Measurements from ENCODE around the gene RBM47.

Gene RBM47

GRCh38 chr4:40379248-40379647, 250.4 kb downstream of the RBM47 start:
- Histone ChIP-seq H3K9me3 (no peaks in the 10 kb centered on the region), H3K4me3 (ENCODE audit: low read depth in 1 of 2, low read length in 1 of 2) (no peak overlapping the region)

GRCh38 chr4:40378619-40379018, 251.0 kb downstream of the RBM47 start:
- no peaks in the 10 kb centered on the region for H3K36me3 ChIP-seq
- H3K9me3 ChIP-seq: no peaks in the 10 kb centered on the region
- peaks cover 15 to 20% of the 10 kb centered on the region in 2 experiments for H3K4me1 ChIP-seq (ENCODE audit: control insufficient read depth in 1 of 2, insufficient read depth in 1 of 2, low read depth in 1 of 2, low read length in 1 of 2)
- H3K27me3 ChIP-seq: no peaks in the 10 kb centered on the region
- TF ChIP-seq, protein P1, sequence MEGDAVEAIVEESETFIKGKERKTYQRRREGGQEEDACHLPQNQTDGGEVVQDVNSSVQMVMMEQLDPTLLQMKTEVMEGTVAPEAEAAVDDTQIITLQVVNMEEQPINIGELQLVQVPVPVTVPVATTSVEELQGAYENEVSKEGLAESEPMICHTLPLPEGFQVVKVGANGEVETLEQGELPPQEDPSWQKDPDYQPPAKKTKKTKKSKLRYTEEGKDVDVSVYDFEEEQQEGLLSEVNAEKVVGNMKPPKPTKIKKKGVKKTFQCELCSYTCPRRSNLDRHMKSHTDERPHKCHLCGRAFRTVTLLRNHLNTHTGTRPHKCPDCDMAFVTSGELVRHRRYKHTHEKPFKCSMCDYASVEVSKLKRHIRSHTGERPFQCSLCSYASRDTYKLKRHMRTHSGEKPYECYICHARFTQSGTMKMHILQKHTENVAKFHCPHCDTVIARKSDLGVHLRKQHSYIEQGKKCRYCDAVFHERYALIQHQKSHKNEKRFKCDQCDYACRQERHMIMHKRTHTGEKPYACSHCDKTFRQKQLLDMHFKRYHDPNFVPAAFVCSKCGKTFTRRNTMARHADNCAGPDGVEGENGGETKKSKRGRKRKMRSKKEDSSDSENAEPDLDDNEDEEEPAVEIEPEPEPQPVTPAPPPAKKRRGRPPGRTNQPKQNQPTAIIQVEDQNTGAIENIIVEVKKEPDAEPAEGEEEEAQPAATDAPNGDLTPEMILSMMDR (IDR thresholded peaks at IDR 0.05): no peak
- H3K27ac ChIP-seq: no peak overlapping the region
- H3K4me3 ChIP-seq (ENCODE audit: low read depth in 1 of 2, low read length in 1 of 2): no peak overlapping the region

More at GRCh38 chr4:40379248-40379647, 250.4 kb downstream of the RBM47 start:
- Histone ChIP-seq H3K27me3 (no peaks in the 10 kb centered on the region), H3K27ac (no peak overlapping the region), H3K4me1 (ENCODE audit: control insufficient read depth in 1 of 2, insufficient read depth in 1 of 2, low read depth in 1 of 2, low read length in 1 of 2) (peaks cover 9 to 18% of the 10 kb centered on the region in 2 experiments), H3K36me3 (no peaks in the 10 kb centered on the region)
- TF ChIP-seq, protein P1 (IDR thresholded peaks at IDR 0.05): no peak

DNA sequence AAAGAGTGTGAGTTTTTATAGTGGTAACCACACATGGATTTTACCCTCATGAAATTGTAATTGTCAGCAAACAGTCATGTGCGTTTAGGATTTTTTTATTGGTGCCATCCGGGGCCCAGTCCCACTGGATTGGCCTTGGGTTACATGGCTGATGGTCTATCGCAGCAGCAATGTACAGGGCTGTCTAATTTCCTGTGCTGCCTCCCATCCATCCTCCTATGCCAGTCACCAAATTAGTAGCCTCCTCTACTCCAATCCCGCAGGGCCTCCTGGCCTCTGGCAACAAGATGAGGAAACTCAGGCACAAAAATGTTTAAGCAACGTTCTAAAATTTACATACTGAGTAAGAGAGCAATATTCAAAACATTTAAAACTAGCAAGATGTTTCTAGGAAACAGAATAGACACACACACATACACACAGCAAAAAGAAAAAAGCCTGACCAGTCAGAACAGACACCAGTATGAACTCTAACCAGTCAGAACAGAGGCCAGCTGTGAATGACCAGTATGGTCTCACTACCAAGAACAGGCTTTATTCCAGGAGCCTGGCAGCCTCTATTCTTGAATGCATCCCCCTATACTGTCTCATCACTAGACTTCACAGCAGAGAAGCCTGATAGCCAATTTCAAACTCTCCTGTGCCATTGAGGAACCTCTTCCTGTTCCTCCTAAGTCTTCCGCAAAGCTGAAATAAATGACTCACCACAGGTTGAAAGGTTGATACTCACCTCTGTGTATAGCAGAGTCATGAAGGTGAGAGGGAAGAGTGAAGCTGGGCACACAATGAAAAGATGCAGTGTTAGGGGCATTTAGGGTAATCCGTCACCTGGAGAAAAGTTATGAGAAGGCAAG, 251.9 kb downstream of the RBM47 start:
- no peak overlapping the region for H3K4me3 ChIP-seq (ENCODE audit: low read depth in 1 of 2, low read length in 1 of 2)
- no peaks in the 10 kb centered on the region for H3K27me3 ChIP-seq
- TF ChIP-seq, protein P1 (IDR thresholded peaks at IDR 0.05): no peak
- no peak overlapping the region for H3K27ac ChIP-seq
- peaks cover 18 to 20% of the 10 kb centered on the region in 2 experiments for H3K4me1 ChIP-seq (ENCODE audit: control insufficient read depth in 1 of 2, insufficient read depth in 1 of 2, low read depth in 1 of 2, low read length in 1 of 2)
- H3K9me3 ChIP-seq: no peaks in the 10 kb centered on the region
- H3K36me3 ChIP-seq: no peaks in the 10 kb centered on the region

DNA sequence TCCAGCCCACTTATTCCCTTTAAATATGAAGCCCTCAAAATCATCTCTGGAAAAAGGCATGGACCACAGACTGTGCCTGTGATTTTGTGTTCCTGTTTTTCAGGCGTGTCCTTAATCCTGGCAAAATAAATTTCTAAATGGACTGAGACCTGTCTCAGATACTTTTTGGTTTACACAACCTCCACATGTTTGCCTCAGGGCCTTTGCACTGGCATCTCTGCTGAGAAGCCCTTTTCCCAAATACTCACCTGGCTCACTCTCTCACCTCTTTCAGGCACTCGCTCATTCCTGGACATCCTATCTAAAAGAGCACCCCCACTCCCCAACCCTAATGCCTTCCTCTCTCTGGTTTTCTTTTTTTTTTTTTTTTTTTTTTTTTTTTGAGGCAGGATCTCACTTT, 254.0 kb downstream of the RBM47 start:
- Histone ChIP-seq H3K36me3 (no peaks in the 10 kb centered on the region), H3K4me3 (ENCODE audit: low read depth in 1 of 2, low read length in 1 of 2) (no peak overlapping the region), H3K27me3 (no peaks in the 10 kb centered on the region), H3K4me1 (ENCODE audit: control insufficient read depth in 1 of 2, insufficient read depth in 1 of 2, low read depth in 1 of 2, low read length in 1 of 2) (peaks cover 18 to 20% of the 10 kb centered on the region in 2 experiments), H3K27ac (no peak overlapping the region), H3K9me3 (no peaks in the 10 kb centered on the region)
- TF ChIP-seq, protein P1 (IDR thresholded peaks at IDR 0.05): no peak

GRCh38 chr4:40375095-40375494, 254.6 kb downstream of the RBM47 start:
- H3K36me3 ChIP-seq: no peaks in the 10 kb centered on the region

More at GRCh38 chr4:40375095-40375494, 254.6 kb downstream of the RBM47 start:
- no peak overlapping the region for H3K4me3 ChIP-seq (ENCODE audit: low read depth in 1 of 2, low read length in 1 of 2)
- H3K27me3 ChIP-seq: no peaks in the 10 kb centered on the region
- peaks cover 18 to 20% of the 10 kb centered on the region in 2 experiments for H3K4me1 ChIP-seq (ENCODE audit: control insufficient read depth in 1 of 2, insufficient read depth in 1 of 2, low read depth in 1 of 2, low read length in 1 of 2)
- no peak overlapping the region for H3K27ac ChIP-seq
- TF ChIP-seq, protein P1 (IDR thresholded peaks at IDR 0.05): no peak
- H3K9me3 ChIP-seq: no peaks in the 10 kb centered on the region
